Erythroblast (primary cell): ENCODE results near the gene INTS4.

Experiments used
- GATA1 ChIP-seq: IDR thresholded peaks from 2 replicates; pipeline ENCODE4 v1.6.1; 2011; ENCODE audit warnings: low read depth, mild to moderate bottlenecking, control low read depth, low read length, moderate library complexity
- POLR2A ChIP-seq: IDR thresholded peaks from 2 replicates; pipeline ENCODE4 v1.6.1; 2011; ENCODE audit warnings: mild to moderate bottlenecking, low read length

DNA sequence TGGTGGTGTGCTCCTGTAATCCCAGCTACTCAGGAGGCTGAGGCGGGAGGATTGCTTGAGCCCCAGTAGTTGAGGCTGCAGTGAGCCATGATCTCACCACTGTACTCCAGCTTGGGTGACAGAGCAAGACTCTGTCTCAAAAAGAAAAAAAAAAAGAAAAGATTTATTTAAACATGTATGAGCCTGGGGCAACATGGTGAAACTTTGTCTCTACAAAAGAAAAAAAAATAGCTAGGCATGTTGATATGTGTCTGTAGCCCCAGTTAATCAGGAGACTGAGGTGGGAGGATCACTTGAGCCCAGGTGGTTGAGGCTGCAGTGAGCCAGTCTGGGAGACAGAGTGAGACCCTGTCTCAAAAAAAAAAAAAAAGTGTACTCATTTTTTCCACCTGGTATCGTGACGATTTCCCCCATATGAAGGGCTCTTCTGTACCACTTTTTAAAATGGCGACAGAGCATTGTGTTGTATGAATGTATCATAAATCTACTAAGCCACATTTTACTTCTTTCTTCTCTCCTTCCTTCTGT, 45.0 kb upstream of the INTS4 start:
- no peak for TF ChIP-seq POLR2A
- TF ChIP-seq GATA1: no peak
